Endothelial cell of umbilical vein (primary cell): Measurements from ENCODE around the gene GPNMB. TPM values are rescaled to one million over a fixed set of nuclear protein-coding genes. Genes with fewer than 3 reads are reported as not detected.
A peak's percentile ranks its signal among the peaks of the same experiment; 100 is the strongest.

ENCODE experiments used
- BruUV-seq: library from RNA; stranded (reverse); fragments of 400-500 nt; replicated peaks from 2 replicates; lab custom pipeline; 2021; lab: Mats Ljungman, UMichigan
- CTCF ChIA-PET: fragments of 300-600, 350-600 bp; sonication (Branson Sonifier 250); formaldehyde crosslinking; loops from one replicate; lab custom pipeline; 2021; ENCODE audit warnings: antibody characterized with exemption, inconsistent platforms; lab: Charles Lee
- POLR2A ChIA-PET: fragments of 300-600, 350-600 bp; sonication (Branson Sonifier 250); formaldehyde crosslinking; loops from one replicate; lab custom pipeline; 2021; ENCODE audit warnings: antibody characterized with exemption, inconsistent platforms; lab: Charles Lee
- DNase-seq: peaks from one replicate; pipeline ENCODE4 v3.0.0-alpha.2; 2011; ENCODE audit warnings: low read depth, low spot score
- FAIRE-seq: peaks from 2 replicates; lab custom pipeline; 2011; peaks lifted over from hg19 to GRCh38; lab: Jason Lieb, UNC
- H2AFZ ChIP-seq: 2 replicates; pipeline ENCODE4 v1.6.0; 2012; ENCODE audit warnings: low read depth, low read length, control low read depth, inconsistent platforms
- H3K27ac ChIP-seq: 2 replicates; pipeline ENCODE4 v1.5.1; 2011; ENCODE audit warnings: low read depth, mild to moderate bottlenecking, control low read depth, low read length, moderate library complexity; ENCODE audit not compliant: insufficient read depth
- H3K27me3 ChIP-seq, 2 experiments: 2 replicates each; pipeline versions ENCODE4 v1.6.0 to v1.6.1; 2011; ENCODE audit warnings: low read length in 2 of 2, mixed read lengths in 1 of 2; ENCODE audit not compliant: control insufficient read depth in 2 of 2, insufficient read depth in 2 of 2
- H3K36me3 ChIP-seq, 2 experiments: 2 replicates in 1 of 2; 3 replicates in 1 of 2; pipeline ENCODE4 v1.5.1; 2011; ENCODE audit warnings: low read length in 2 of 2, mild to moderate bottlenecking in 1 of 2, moderate library complexity in 1 of 2; ENCODE audit not compliant: control insufficient read depth in 2 of 2, insufficient read depth in 2 of 2; ENCODE audit errors: extremely low read depth in 1 of 2
- H3K4me1 ChIP-seq: 3 replicates; pipeline ENCODE4 v1.5.1; 2011; ENCODE audit warnings: mild to moderate bottlenecking, low read length; ENCODE audit not compliant: control insufficient read depth, insufficient read depth; ENCODE audit errors: extremely low read depth
- H3K4me2 ChIP-seq: 2 replicates; pipeline ENCODE4 v1.6.1; 2011; ENCODE audit warnings: low read length, control low read depth, mixed read lengths; ENCODE audit not compliant: insufficient read depth
- H3K4me3 ChIP-seq, 3 experiments: fragments of 200-600 bp in 1 of 3; sonication (generic), shearing (Covaris generic) in 1 of 3; replicated peaks in 1 of 3; 2 replicates each; pipeline ENCODE4 v1.5.1; 2011 to 2016; ENCODE audit warnings: control low read depth in 3 of 3, low read length in 3 of 3, mild to moderate bottlenecking in 2 of 3, inconsistent platforms in 1 of 3, low read depth in 1 of 3, moderate library complexity in 1 of 3; ENCODE audit not compliant: insufficient read depth in 1 of 3
- H3K79me2 ChIP-seq: 2 replicates; pipeline ENCODE4 v1.6.0; 2012; ENCODE audit warnings: low read length, inconsistent platforms; ENCODE audit not compliant: control insufficient read depth, insufficient read depth
- H3K9ac ChIP-seq: replicated peaks from 2 replicates; pipeline ENCODE3; 2011; ENCODE audit warnings: low read length, control low read depth; ENCODE audit not compliant: insufficient read depth; ENCODE audit errors: extremely low read depth
- H3K9me1 ChIP-seq: replicated peaks from 3 replicates; pipeline ENCODE4 v1.6.0; 2011; ENCODE audit warnings: mild to moderate bottlenecking, low read length; ENCODE audit not compliant: control insufficient read depth, insufficient read depth; ENCODE audit errors: extremely low read depth
- H3K9me3 ChIP-seq: replicated peaks from 2 replicates; pipeline ENCODE4 v1.5.1; 2012; ENCODE audit warnings: low read length, inconsistent platforms; ENCODE audit not compliant: control insufficient read depth, insufficient read depth
- H4K20me1 ChIP-seq: replicated peaks from 2 replicates; pipeline ENCODE3; 2011; ENCODE audit warnings: mild to moderate bottlenecking, low read length; ENCODE audit not compliant: control insufficient read depth, insufficient read depth; ENCODE audit errors: extremely low read depth
- CTCF ChIP-seq, 2 donors: IDR thresholded peaks; 1 replicate in 1 of 2; 2 replicates in 1 of 2; pipeline ENCODE4 v1.5.1; 2011; ENCODE audit warnings: low read length in 2 of 2, mild to moderate bottlenecking in 2 of 2, moderate library complexity in 2 of 2, control low read depth in 1 of 2, inconsistent platforms in 1 of 2, low read depth in 1 of 2; ENCODE audit not compliant: insufficient read depth in 1 of 2; ENCODE audit errors: extremely low read depth in 1 of 2
- EZH2 ChIP-seq: IDR thresholded peaks from 2 replicates; pipeline ENCODE4 v1.6.1; 2012; ENCODE audit warnings: borderline replicate concordance, low read depth, mild to moderate bottlenecking, moderate library complexity, low read length, inconsistent platforms; ENCODE audit not compliant: severe bottlenecking
- FOS ChIP-seq: IDR thresholded peaks from 2 replicates; pipeline ENCODE4 v1.6.1; 2011; ENCODE audit warnings: mild to moderate bottlenecking, low read length, moderate library complexity, borderline replicate concordance; ENCODE audit not compliant: insufficient read depth
- GATA2 ChIP-seq: IDR thresholded peaks from 2 replicates; pipeline ENCODE4 v1.7.0; 2011; ENCODE audit warnings: low read depth, mild to moderate bottlenecking, moderate library complexity, mixed read lengths, low read length; ENCODE audit not compliant: insufficient read length, insufficient read depth
- JUN ChIP-seq: IDR thresholded peaks from 2 replicates; pipeline ENCODE4 v1.6.1; 2011; ENCODE audit warnings: borderline replicate concordance, low read depth; ENCODE audit not compliant: insufficient read length, insufficient read depth
- MAX ChIP-seq: IDR thresholded peaks from 2 replicates; pipeline ENCODE4 v1.6.1; 2011; ENCODE audit not compliant: insufficient read depth, insufficient read length
- MYC ChIP-seq: IDR thresholded peaks from one replicate; pipeline ENCODE4 v1.6.1; 2011; ENCODE audit warnings: mild to moderate bottlenecking, low read depth, low read length
- POLR2A ChIP-seq: IDR thresholded peaks from 2 replicates; pipeline ENCODE4 v1.6.1; 2012; ENCODE audit warnings: low read depth, mild to moderate bottlenecking, control low read depth, low read length
- POLR2AphosphoS5 ChIP-seq: IDR thresholded peaks from 2 replicates; pipeline ENCODE4 v1.6.1; 2012; ENCODE audit warnings: low read depth, mild to moderate bottlenecking, control low read depth, low read length, moderate library complexity; ENCODE audit not compliant: insufficient read depth
- dilution Hi-C: fragments of 300-500 bp; cut with MboI; formaldehyde crosslinking; loops from one replicate; pipeline ENCODE4 v1.15.0; 2019; ENCODE audit warnings: low sequenced_read_pairs; ENCODE audit not compliant: extremely low pct_ligation_motif_present
- intact Hi-C: fragments of 100-400 bp; cut with micrococcal nuclease; formaldehyde crosslinking; loops from one replicate; pipeline ENCODE4 v1.10.0; 2022
- polyA plus RNA-seq, 4 experiments: library from polyadenylated mRNA; depleted of rRNA in 3 of 4; stranded (reverse) in 3 of 4; unstranded in 1 of 4; fragments of >200 nt; gene quantifications; 2 replicates each; pipeline versions ENCODE4 v1.2.1 to v1.2.3, GENCODE V29; 2011 to 2012; ENCODE audit warnings: missing spikeins in 1 of 4
- total RNA-seq: library from RNA; stranded (reverse); gene quantifications from 2 replicates; pipeline ENCODE4 v1.2.3, GENCODE V29; 2021

Gene GPNMB
- total and polyA plus RNA-seq, 2 donors (not counting 3 experiments of a cell fraction or from before 2014, with no cell fraction given) = 0.29 to 0.33 TPM

- H2AFZ ChIP-seq = no peak overlapping the region
- no peaks in the 10 kb centered on the region for H4K20me1 ChIP-seq
- BruUV-seq = no TSS peak
- FAIRE-seq (peak; percentile 63), DNase-seq (no peak)
- H3K4me2 ChIP-seq = no peak overlapping the region
- POLR2A ChIA-PET = no interaction called here
- no peak overlapping the region for H3K4me3 ChIP-seq
- H3K4me1 ChIP-seq = no peaks in the 10 kb centered on the region
- dilution Hi-C loops = no loop called here
- CTCF ChIA-PET = no interaction called here
- H3K79me2 ChIP-seq = no peaks in the 10 kb centered on the region
- no peaks in the 10 kb centered on the region for H3K36me3 ChIP-seq
- intact Hi-C loops = no loop called here
- no peaks in the 10 kb centered on the region for H3K9me1 ChIP-seq
- TF ChIP-seq POLR2A = no peak
- no peak for TF ChIP-seq JUN
- TF ChIP-seq MYC = no peak
- no peak for TF ChIP-seq CTCF (IDR thresholded peaks at IDR 0.05; ENCODE audit: extremely low read depth in 1 of 2, insufficient read depth in 1 of 2, low read depth in 1 of 2, low read length in 2 of 2)
- no peak for TF ChIP-seq POLR2AphosphoS5
- no peak for TF ChIP-seq GATA2
- TF ChIP-seq MAX = no peak
- TF ChIP-seq EZH2 = no peak
- TF ChIP-seq FOS = no peak
- no peak overlapping the region for H3K9ac ChIP-seq
- no peaks in the 10 kb centered on the region for H3K9me3 ChIP-seq
- H3K27ac ChIP-seq = no peak overlapping the region
- peaks cover 4 to 5% of the 10 kb centered on the region in 2 experiments for H3K27me3 ChIP-seq
These were observed 38.7 kb upstream of the GPNMB start for GRCh38 chr7:23207884-23208283.
